Measurements from ENCODE around the gene GPRIN1. TPM values are rescaled to one million over a fixed set of nuclear protein-coding genes. Genes with fewer than 3 reads are reported as not detected.

Gene GPRIN1
- total RNA-seq, 2 donors from 2014 or later = 1.4 to 2.0 TPM

DNA sequence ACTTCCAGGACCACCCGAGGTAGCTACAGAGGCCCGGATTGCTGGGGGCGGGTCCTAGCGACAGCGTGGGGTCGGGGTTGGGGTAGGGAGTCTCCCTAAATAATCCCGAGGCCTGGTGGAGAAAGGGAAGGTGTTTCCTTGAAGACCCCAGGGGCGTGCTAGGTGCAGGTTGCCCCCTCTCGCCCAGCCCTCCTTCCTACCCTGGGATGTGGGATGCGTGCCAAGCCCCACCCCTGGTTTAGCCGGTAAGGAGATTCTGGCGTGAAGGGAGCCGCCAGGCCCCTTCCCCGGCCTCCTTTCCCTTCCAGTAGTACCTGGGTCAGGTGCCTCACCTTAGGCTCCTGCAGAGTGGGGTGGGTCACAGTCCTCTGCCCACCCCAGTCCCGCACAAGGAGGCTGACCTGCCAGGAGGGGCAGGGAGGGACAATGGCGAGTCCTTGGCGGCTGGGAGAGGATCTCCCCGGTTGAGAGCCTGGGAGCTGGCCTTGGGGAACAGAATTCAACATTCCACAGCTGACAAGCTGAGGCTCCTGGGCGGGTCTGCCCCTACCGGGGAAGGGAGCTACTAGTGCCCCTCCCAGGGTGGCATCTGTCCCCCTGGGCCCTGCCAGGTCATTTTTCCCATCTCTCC lies 38.0 kb upstream of the GPRIN1 start:
- Mint-ChIP-seq H3K27ac (peak overlapping the region; percentile 77), H3K9me3 (no peaks in the 10 kb centered on the region), H3K4me3 (peak overlapping the region; percentile 84 to 85), H3K36me3 (ENCODE audit: insufficient read depth in 2 of 2) (no peaks in the 10 kb centered on the region), H3K27me3 (ENCODE audit: low read depth) (peaks cover 5% of the 10 kb centered on the region), H3K4me1 (ENCODE audit: low read depth) (peaks cover 52% of the 10 kb centered on the region)
- DNase-seq = peak in 1 of 2 donors; percentile 27
- no peak for ATAC-seq (replicated peaks in 1 of 2)

DNA sequence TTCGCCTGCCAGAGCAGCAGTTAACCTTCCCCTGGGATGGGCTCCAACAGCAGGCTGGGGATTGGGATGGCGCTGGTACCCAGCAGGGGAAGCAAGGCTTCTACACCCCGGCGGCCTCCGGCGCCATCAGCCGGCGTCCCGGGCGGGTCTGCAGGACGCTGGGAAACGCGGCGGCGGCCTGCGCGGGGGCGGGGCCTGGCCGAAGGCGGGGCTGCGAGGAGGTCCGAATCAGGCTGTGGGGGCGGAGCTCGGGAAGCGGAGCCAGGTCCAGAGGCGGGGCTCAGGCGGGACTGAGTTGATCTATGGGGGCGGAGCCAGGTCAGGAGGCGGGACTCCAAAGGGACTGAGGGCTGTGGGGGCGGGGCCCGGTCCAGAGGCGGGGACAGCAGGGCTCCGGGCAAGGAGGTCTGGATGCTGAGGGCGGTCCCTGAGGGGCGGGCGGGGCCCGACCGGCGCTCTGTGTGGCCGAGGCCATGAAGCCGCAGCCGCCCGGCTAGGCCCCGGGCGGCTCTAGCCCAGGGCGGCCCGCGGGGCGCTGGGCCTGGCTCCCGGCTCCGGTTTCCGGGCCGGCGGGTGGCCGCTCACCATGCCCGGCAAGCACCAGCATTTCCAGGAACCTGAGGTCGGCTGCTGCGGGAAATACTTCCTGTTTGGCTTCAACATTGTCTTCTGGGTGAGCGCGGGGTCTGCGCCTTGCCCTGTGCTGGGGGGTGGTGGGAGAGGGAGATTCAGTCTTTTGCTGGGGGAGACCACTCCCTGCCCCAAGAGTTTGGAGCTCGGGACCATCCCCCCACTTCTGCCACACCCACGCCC lies 37.3 kb upstream of the GPRIN1 start, which contains the start of gene TSPAN17:
Gene TSPAN17, plus strand, starts transcription at position 455 of the 813 bp plus-strand sequence. Its CDS starts 132 bp downstream, at position 587.
- ATAC-seq (replicated peaks in 1 of 2) = peak; percentile 95
- H3K4me1 Mint-ChIP-seq (ENCODE audit: low read depth) = peaks cover 45% of the 10 kb centered on the region
- peak within 1 kb of the TSS; percentile 90 to 92 for H3K4me3 Mint-ChIP-seq
- peak; percentile 100 for DNase-seq
- H3K9me3 Mint-ChIP-seq = no peaks in the 10 kb centered on the region
- peak within 1 kb of the TSS; percentile 77 for H3K27ac Mint-ChIP-seq
- H3K27me3 Mint-ChIP-seq (ENCODE audit: low read depth) = peaks cover 5% of the 10 kb centered on the region
- H3K36me3 Mint-ChIP-seq (ENCODE audit: insufficient read depth in 2 of 2) = no peaks in the 10 kb centered on the region

DNA sequence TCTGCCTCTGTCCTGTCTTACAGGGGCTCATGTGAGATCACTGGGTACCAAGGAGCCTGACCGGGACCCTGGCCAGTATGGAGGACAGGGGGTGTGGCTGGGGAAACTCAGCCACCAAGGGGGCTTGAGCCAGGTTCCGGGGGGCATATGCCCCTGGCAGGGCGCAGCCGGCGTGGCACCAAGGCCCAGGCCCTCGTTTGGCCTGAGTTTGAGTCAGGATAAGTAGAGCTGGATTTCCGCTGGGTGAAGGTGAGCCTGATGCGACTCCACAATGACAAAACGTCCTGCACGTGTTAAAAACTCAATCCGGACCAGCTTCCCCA lies 36.7 kb upstream of the GPRIN1 start:
- ATAC-seq (replicated peaks in 1 of 2) = peak in 1 of 2 donors; percentile 17
- no peaks in the 10 kb centered on the region for H3K9me3 Mint-ChIP-seq
- peak overlapping the region; percentile 17 for H3K27ac Mint-ChIP-seq
- H3K36me3 Mint-ChIP-seq (ENCODE audit: insufficient read depth in 2 of 2) = no peaks in the 10 kb centered on the region
- H3K27me3 Mint-ChIP-seq (ENCODE audit: low read depth) = peaks cover 5% of the 10 kb centered on the region
- peaks cover 42% of the 10 kb centered on the region for H3K4me1 Mint-ChIP-seq (ENCODE audit: low read depth)
- H3K4me3 Mint-ChIP-seq = peak overlapping the region; percentile 90 to 92
- DNase-seq = no peak

DNA sequence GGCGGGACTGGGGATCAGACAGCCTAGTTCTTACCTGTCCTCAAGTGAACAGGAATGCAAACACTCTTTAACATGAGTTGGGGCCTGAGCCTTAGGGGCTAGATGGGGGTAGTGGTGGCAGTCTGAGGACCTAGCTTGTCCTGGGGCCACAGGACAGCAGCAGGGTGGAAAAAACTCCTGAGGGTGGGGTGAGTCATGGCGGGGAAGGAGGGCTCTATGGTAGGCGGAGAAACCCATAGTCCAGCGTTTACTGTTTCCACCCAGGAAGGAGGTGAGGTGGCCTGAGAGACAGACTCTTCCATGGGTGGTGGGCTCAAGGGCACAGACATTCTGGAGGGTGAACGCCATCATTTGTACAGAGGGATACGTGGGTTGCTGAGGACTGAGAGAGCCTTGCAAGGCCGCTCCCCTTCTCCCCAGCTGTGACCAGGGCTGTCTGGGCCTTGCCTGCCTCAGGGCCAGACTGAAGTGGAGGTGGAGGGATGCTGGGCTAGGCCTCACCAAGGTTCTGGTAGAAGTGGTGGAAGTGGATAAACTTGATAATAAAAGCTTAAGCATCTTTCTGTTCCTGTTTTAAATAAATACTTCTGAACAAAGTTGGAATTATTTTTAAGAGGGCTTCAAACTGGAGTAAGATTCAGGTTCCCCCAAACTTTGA lies 36.2 kb upstream of the GPRIN1 start:
- Mint-ChIP-seq H3K4me3 (peak overlapping the region; percentile 90 to 92), H3K4me1 (ENCODE audit: low read depth) (peaks cover 42% of the 10 kb centered on the region), H3K27me3 (ENCODE audit: low read depth) (peaks cover 5% of the 10 kb centered on the region), H3K36me3 (ENCODE audit: insufficient read depth in 2 of 2) (no peaks in the 10 kb centered on the region), H3K9me3 (no peaks in the 10 kb centered on the region), H3K27ac (peak overlapping the region; percentile 17)
- DNase-seq = no peak
- ATAC-seq (replicated peaks in 1 of 2) = no peak

DNA sequence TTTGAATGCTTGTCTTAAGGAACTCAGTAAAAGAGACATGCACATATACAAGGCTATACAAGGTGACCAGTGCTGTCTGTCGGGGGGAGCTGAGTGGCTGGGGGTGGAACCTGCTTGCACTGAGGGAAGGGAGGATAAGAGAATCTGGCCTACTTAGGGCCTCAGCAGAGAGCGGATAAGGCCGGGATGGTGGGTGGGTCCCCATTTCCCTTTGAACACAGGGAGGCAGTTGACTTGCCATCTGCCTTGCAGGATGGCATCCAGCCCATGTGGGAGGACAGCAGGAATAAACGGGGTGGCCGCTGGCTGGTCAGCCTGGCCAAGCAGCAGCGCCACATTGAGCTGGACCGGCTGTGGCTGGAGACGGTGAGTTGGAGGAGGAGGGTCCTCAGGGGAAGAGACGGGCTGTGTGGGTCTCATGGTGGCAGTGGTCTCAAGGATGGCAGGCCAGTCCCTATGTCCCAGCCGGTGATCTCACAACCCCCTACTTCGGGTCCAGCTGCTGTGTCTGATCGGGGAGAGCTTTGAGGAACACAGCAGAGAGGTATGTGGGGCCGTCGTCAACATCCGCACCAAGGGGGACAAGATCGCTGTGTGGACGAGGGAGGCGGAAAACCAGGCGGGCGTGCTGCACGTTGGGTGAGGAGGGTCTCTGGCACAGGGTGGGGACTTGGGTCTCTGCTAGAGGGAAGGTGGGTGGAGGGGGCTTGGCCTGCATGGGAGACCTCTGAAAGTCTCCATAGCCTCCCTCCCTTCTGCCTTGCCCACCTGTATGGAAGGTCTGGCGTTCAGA lies 35.1 kb upstream of the GPRIN1 start:
- Mint-ChIP-seq H3K4me3 (no peak overlapping the region), H3K36me3 (ENCODE audit: insufficient read depth in 2 of 2) (no peaks in the 10 kb centered on the region), H3K4me1 (ENCODE audit: low read depth) (peaks cover 32% of the 10 kb centered on the region), H3K9me3 (no peaks in the 10 kb centered on the region), H3K27ac (no peak overlapping the region), H3K27me3 (ENCODE audit: low read depth) (peaks cover 2% of the 10 kb centered on the region)
- DNase-seq (no peak), ATAC-seq (replicated peaks in 1 of 2) (no peak)

DNA sequence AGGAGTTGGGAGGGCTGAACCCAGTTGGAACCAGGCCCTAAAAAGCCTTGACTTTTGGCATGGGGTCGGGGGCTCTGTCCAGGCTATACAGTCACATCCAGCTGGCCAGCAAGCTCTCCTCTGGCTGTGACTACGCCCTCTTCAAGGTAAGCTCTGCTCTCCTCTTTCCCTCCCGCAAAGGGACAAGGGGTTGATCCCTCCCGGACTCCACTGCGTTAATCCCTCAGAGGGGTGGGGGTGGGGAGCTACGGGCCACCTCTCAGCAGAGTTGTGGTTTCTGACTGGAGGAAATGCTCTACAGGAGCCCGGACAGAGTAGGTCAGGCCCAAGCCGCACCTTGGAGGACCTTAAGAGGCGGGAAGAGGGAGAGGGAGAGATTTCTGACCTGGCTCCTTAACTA lies 34.3 kb upstream of the GPRIN1 start:
- Mint-ChIP-seq H3K4me3 (no peak overlapping the region), H3K9me3 (no peaks in the 10 kb centered on the region), H3K4me1 (ENCODE audit: low read depth) (peaks cover 27% of the 10 kb centered on the region), H3K27me3 (ENCODE audit: low read depth) (no peaks in the 10 kb centered on the region), H3K36me3 (ENCODE audit: insufficient read depth in 2 of 2) (no peaks in the 10 kb centered on the region), H3K27ac (no peak overlapping the region)
- ATAC-seq (replicated peaks in 1 of 2) = no peak
- DNase-seq = no peak

DNA sequence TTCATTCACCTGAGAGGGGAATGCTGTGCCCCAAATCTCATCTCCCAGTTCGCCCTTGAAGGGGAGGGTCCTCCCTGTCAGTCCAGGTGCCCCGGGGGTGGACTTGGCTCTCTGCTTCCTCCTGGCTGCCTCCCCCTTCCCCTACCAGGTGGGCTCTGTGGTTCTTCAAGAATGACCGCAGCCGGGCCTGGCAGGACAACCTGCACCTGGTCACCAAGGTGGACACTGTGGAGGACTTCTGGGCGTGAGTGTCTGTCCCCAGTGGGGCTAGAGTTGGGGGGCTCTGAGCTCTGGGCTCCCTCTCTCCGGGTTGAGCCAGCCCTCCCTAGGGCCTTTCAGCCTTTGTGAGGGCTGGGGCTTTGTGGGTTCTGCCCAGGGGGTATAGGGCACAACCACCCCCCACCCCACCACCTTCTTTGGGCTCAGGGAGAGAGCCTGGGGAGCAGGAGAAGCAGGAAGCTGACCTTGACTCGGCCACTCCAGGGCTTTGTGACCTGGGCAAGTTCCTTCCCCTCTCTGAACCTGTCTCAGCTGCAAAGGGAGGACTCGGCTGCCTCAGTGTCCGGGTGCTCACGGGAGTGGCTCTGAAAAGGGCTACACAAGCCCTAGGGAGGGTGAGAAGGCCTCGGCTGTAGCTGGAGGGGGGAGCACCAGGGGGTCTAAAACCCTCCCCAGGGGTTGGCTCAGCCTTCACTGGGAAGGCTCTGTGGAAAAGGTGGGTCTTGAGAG lies 33.7 kb upstream of the GPRIN1 start:
- no peak overlapping the region for H3K4me3 Mint-ChIP-seq
- DNase-seq = no peak
- no peaks in the 10 kb centered on the region for H3K36me3 Mint-ChIP-seq (ENCODE audit: insufficient read depth in 2 of 2)
- no peaks in the 10 kb centered on the region for H3K27me3 Mint-ChIP-seq (ENCODE audit: low read depth)
- no peak for ATAC-seq (replicated peaks in 1 of 2)
- H3K9me3 Mint-ChIP-seq = no peaks in the 10 kb centered on the region
- no peak overlapping the region for H3K27ac Mint-ChIP-seq
- H3K4me1 Mint-ChIP-seq (ENCODE audit: low read depth) = peaks cover 20% of the 10 kb centered on the region

DNA sequence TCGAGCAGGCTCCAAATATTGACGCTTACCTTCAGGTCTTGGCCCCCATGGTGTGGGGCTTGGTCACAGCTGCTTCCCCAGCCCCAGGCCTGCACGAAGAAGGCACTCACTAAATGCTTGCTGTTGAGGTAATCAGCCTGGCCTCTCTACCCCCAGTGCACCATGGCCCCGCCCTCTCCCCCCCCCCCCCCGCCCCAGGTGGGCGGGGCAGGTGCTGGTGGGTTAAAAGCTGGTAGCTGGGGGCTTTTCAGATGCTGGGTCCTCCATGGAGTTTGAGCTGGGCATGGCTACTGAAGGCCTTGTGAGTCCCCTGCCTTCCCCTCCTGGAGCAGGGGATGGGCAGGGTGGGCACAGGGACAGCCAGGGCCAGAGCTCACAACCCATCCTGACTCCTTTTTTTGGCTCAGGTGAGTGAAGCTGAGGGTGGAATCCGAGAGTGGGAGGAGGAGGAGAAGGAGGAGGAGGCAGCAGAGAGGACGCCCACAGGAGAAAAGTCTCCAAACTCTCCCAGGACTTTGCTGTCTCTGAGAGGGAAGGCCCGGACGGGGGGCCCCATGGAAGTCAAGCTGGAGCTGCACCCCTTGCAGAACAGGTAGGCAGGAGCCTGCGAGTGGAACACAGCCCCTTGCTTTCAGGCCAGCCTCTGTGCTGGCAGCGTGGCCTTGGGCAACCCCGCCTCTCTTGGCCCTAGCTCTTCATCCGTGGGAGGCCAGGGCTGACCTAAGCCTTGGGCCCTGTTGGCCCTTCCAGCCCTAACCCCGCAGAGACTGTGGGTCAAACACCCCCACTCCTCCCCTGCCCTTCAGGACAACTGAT lies 32.9 kb upstream of the GPRIN1 start:
- no peak for ATAC-seq (replicated peaks in 1 of 2)
- Mint-ChIP-seq H3K4me1 (ENCODE audit: low read depth) (peaks cover 14% of the 10 kb centered on the region), H3K27me3 (ENCODE audit: low read depth) (peaks cover 6% of the 10 kb centered on the region), H3K4me3 (no peak overlapping the region), H3K27ac (no peak overlapping the region), H3K9me3 (no peaks in the 10 kb centered on the region), H3K36me3 (ENCODE audit: insufficient read depth in 2 of 2) (no peaks in the 10 kb centered on the region)
- DNase-seq = no peak

DNA sequence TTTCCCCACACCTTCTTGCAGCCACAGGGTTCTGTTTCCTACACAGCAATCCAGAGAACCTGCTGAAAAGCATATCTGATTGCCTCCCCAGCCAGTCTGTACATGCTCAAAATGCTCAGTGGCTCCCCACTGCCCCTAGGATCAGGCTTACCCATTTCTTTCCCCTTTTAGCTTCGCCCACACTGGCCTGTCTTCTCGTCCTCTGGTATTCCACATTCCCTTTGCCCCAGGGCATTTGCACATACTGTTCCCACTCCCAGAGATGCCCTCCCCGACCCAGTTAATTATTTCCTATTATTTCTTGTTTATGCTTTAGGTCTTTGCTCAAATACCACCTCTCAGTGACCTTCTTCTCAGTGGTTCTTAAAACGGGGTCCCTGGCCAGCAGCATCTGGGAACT lies 30.7 kb upstream of the GPRIN1 start:
- ATAC-seq (replicated peaks in 1 of 2) (no peak), DNase-seq (no peak)
- no peak overlapping the region for H3K4me3 Mint-ChIP-seq
- no peaks in the 10 kb centered on the region for H3K36me3 Mint-ChIP-seq (ENCODE audit: insufficient read depth in 2 of 2)
- H3K9me3 Mint-ChIP-seq = no peaks in the 10 kb centered on the region
- peaks cover 20% of the 10 kb centered on the region for H3K27me3 Mint-ChIP-seq (ENCODE audit: low read depth)
- no peak overlapping the region for H3K27ac Mint-ChIP-seq
- no peaks in the 10 kb centered on the region for H3K4me1 Mint-ChIP-seq (ENCODE audit: low read depth)

DNA sequence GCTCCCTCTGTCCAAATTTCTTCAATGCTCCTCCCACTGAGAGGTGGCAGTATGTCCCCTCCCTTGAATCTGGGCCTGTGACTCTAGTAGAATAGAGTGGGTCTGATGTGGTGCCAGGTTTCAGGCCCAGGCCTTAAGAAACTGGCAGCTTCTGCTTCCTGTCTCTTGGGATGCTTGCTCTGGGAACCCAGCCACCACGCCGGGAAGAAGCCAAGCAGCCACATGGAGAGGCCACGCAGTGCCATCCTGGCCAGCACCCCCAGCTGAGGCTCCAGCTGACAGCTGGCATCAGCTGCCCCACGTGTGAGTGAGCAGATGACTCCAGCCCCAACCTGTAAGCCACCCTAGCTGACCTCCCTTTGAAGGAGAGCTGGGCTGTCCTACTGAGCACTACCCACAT lies 30.0 kb upstream of the GPRIN1 start:
- Mint-ChIP-seq H3K4me3 (no peak overlapping the region), H3K27me3 (ENCODE audit: low read depth) (peaks cover 27% of the 10 kb centered on the region), H3K36me3 (ENCODE audit: insufficient read depth in 2 of 2) (no peaks in the 10 kb centered on the region), H3K27ac (no peak overlapping the region), H3K9me3 (no peaks in the 10 kb centered on the region), H3K4me1 (ENCODE audit: low read depth) (no peaks in the 10 kb centered on the region)
- ATAC-seq (replicated peaks in 1 of 2) (no peak), DNase-seq (no peak)

DNA sequence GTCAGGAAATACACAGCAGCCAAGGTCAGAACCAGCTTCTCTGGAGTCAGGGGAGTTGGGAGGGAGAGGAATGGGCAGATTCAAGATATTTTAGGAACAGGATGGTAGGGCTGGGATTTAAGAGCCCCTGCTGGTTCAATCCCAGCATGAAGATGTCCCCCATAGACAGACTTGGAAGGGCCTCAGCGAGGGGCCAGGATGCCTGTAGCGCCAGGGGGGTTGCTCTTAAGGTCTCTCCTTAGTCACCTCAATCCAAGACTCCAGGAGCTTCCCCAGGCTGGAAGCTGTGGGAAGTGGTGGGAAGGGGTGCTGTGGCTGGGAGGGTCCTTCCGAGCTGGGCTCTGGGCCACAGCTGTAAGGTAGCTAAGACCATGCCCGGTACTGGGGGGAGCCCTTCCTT lies 29.3 kb upstream of the GPRIN1 start:
- Mint-ChIP-seq H3K4me1 (ENCODE audit: low read depth) (peaks cover under 1% of the 10 kb centered on the region), H3K27ac (no peak overlapping the region), H3K27me3 (ENCODE audit: low read depth) (peaks cover 32% of the 10 kb centered on the region), H3K4me3 (no peak overlapping the region), H3K9me3 (no peaks in the 10 kb centered on the region), H3K36me3 (ENCODE audit: insufficient read depth in 2 of 2) (no peaks in the 10 kb centered on the region)
- DNase-seq (no peak), ATAC-seq (replicated peaks in 1 of 2) (no peak)

DNA sequence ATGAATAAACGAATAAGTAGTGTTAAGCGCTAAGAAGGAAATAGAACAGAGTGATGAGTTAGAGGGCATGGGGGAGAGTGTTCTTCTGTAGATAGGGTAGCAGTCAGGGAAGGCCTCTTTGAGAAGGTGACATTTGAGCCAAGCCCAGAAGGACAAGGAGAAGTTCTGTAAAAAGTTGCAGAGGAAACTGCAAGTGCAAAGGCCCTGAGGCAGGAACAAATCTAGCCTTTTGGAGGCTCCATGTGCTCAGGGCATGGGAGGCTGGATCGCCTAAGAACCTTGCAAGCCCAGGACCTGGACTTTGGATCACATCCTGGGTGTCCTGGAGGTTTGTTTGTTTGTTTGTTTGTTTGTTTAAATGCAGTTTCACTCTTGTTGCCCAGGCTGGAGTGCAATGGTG lies 28.5 kb upstream of the GPRIN1 start:
- Mint-ChIP-seq H3K27ac (no peak overlapping the region), H3K36me3 (ENCODE audit: insufficient read depth in 2 of 2) (no peaks in the 10 kb centered on the region), H3K4me3 (no peak overlapping the region), H3K9me3 (no peaks in the 10 kb centered on the region), H3K27me3 (ENCODE audit: low read depth) (peaks cover 40% of the 10 kb centered on the region), H3K4me1 (ENCODE audit: low read depth) (peaks cover 8% of the 10 kb centered on the region)
- ATAC-seq (replicated peaks in 1 of 2) (no peak), DNase-seq (no peak)
